GM23338 (cell line): Measurements from ENCODE around the gene SOX13. TPM values are rescaled to one million over a fixed set of nuclear protein-coding genes. Genes with fewer than 3 reads are reported as not detected.

ENCODE experiments used
- ATAC-seq: fragments of 200-7000 bp; cut with Tn5 transposase; 3 replicates; pipeline ENCODE4 v1.9.1; 2020
- DNase-seq: peaks from one replicate; pipeline ENCODE4 v3.0.0-alpha.2; 2015; ENCODE audit warnings: low spot score
- H2AFZ ChIP-seq: fragments of 200-600 bp; sonication (generic); 2 replicates; pipeline ENCODE4 v1.8.0; 2016; ENCODE audit warnings: antibody characterized with exemption, mild to moderate bottlenecking, moderate library complexity
- H3F3A ChIP-seq: fragments of 200-600 bp; sonication (generic); replicated peaks from 2 replicates; pipeline ENCODE4 v1.8.0; 2017; ENCODE audit warnings: antibody characterized with exemption, mixed run types, low read depth
- H3K27ac ChIP-seq: fragments of 200-600 bp; sonication (generic); 2 replicates; pipeline ENCODE4 v1.6.1; 2016; ENCODE audit warnings: low read depth
- H3K27me3 ChIP-seq: fragments of 200-600 bp; sonication (generic); 2 replicates; pipeline ENCODE4 v1.8.0; 2016; ENCODE audit warnings: mild to moderate bottlenecking, mixed run types, moderate library complexity; ENCODE audit not compliant: insufficient read depth
- H3K36me3 ChIP-seq: fragments of 200-600 bp; sonication (generic); 2 replicates; pipeline ENCODE4 v1.8.0; 2016; ENCODE audit warnings: mild to moderate bottlenecking; ENCODE audit not compliant: insufficient read depth
- H3K4me1 ChIP-seq: fragments of 200-600 bp; sonication (generic); 2 replicates; pipeline ENCODE4 v1.8.0; 2016; ENCODE audit warnings: mild to moderate bottlenecking, moderate library complexity; ENCODE audit not compliant: insufficient read depth
- H3K4me2 ChIP-seq: fragments of 200-600 bp; sonication (generic); 2 replicates; pipeline ENCODE4 v1.7.1; 2017; ENCODE audit warnings: mixed run types
- H3K4me3 ChIP-seq: fragments of 200-600 bp; sonication (generic); 2 replicates; pipeline ENCODE4 v1.6.1; 2016; ENCODE audit warnings: mixed run types
- H3K79me2 ChIP-seq: fragments of 200-600 bp; sonication (generic); replicated peaks from 2 replicates; pipeline ENCODE4 v1.8.0; 2017; ENCODE audit warnings: mild to moderate bottlenecking; ENCODE audit not compliant: insufficient read depth
- H3K9me2 ChIP-seq: fragments of 200-600 bp; sonication (generic); 2 replicates; pipeline ENCODE4 v1.8.0; 2017; ENCODE audit not compliant: insufficient read depth
- H4K20me1 ChIP-seq: fragments of 200-600 bp; sonication (generic); replicated peaks from 2 replicates; pipeline ENCODE4 v1.8.0; 2017; ENCODE audit warnings: mild to moderate bottlenecking; ENCODE audit not compliant: insufficient read depth
- H3K27ac Mint-ChIP-seq: 2 replicates; pipeline ENCODE4 v1.8.0; 2020; ENCODE audit warnings: inconsistent platforms, mild to moderate bottlenecking, moderate library complexity, mixed read lengths
- H3K27me3 Mint-ChIP-seq: 3 replicates; pipeline ENCODE4 v1.8.0; 2022; ENCODE audit warnings: low read depth, mild to moderate bottlenecking, moderate library complexity, mixed read lengths, inconsistent platforms; ENCODE audit not compliant: insufficient read depth, poor library complexity
- H3K36me3 Mint-ChIP-seq: 3 replicates; pipeline ENCODE4 v1.8.0; 2021; ENCODE audit warnings: low read depth, mild to moderate bottlenecking, inconsistent platforms, moderate library complexity, mixed read lengths
- H3K4me1 Mint-ChIP-seq: 3 replicates; pipeline ENCODE4 v1.8.0; 2020; ENCODE audit warnings: mild to moderate bottlenecking, inconsistent platforms, mixed read lengths
- H3K4me3 Mint-ChIP-seq: 3 replicates; pipeline ENCODE4 v1.8.0; 2021; ENCODE audit warnings: moderate library complexity, mild to moderate bottlenecking, inconsistent platforms, mixed read lengths
- H3K9me3 Mint-ChIP-seq: 3 replicates; pipeline ENCODE4 v1.8.0; 2020; ENCODE audit warnings: moderate library complexity, mild to moderate bottlenecking, inconsistent platforms, mixed read lengths
- EZH2 ChIP-seq: fragments of 200-600 bp; sonication (generic); IDR thresholded peaks from one replicate; pipeline ENCODE4 v1.8.0; 2017; ENCODE audit warnings: antibody characterized with exemption, mild to moderate bottlenecking, low read depth; ENCODE audit not compliant: unreplicated experiment
- EZH2phosphoT487 ChIP-seq: fragments of 200-600 bp; sonication (generic); IDR thresholded peaks from one replicate; pipeline ENCODE4 v1.8.1; 2018; ENCODE audit warnings: antibody characterized with exemption; ENCODE audit not compliant: unreplicated experiment
- JUNB ChIP-seq: IDR thresholded peaks from one replicate; pipeline ENCODE4 v1.6.1; 2016; ENCODE audit warnings: antibody characterized with exemption; ENCODE audit not compliant: unreplicated experiment
- polyA plus RNA-seq: library from polyadenylated mRNA; unstranded; fragments of >200 nt; fragmentation: Nextera tagmentation; extraction: Ambion mirVana; gene quantifications from 2 replicates; pipeline ENCODE4 v1.2.1, GENCODE V29; 2016
- total RNA-seq: library from RNA; depleted of rRNA; stranded (reverse); fragments of >200 nt; shearing (Covaris generic); gene quantifications from 2 replicates; pipeline ENCODE4 v1.2.3, GENCODE V29; 2014
- TF ChIP-seq, protein P1 (sequence below): IDR thresholded peaks from one replicate; pipeline ENCODE4 v1.6.1; 2018; ENCODE audit warnings: antibody characterized with exemption; ENCODE audit not compliant: unreplicated experiment
- TF ChIP-seq, protein P2 (sequence below), 2 experiments: fragments of 200-600 bp in 1 of 2; sonication (generic) in 1 of 2; conservative IDR thresholded peaks; 2 replicates each; pipeline versions ENCODE4 v1.5.1 to v1.6.1; 2016 to 2017; ENCODE audit warnings: antibody characterized with exemption in 2 of 2, low read depth in 2 of 2, mild to moderate bottlenecking in 2 of 2, moderate library complexity in 1 of 2
- TF ChIP-seq, protein P3 (sequence below): IDR thresholded peaks from 2 replicates; pipeline ENCODE4 v1.6.1; 2016; ENCODE audit warnings: antibody characterized with exemption

Gene SOX13
- total and polyA plus RNA-seq, 2 experiments from 2014 or later = 28.6 to 123 TPM

DNA sequence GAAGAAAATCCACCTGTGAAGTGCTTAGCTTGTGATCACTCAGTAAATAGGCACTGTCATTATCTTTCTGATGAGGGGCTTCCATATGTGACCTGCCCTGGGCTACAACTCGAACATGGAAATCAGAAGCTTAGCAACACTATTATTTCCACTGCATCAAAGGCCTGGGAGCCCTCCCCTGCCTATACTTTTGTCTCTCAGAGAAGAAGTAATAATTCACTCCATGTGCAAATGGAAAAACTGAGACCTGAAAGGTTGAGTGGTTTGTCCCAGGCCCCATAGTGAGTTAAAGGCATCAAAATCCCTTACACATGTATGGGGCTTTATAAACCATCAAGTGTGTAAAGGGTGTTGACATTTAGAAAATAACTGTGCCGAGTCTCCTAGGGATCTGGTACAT, 20.9 kb downstream of the SOX13 start:
- H3K9me3 Mint-ChIP-seq = no peaks in the 10 kb centered on the region
- H4K20me1 ChIP-seq = peaks cover 92% of the 10 kb centered on the region

DNA sequence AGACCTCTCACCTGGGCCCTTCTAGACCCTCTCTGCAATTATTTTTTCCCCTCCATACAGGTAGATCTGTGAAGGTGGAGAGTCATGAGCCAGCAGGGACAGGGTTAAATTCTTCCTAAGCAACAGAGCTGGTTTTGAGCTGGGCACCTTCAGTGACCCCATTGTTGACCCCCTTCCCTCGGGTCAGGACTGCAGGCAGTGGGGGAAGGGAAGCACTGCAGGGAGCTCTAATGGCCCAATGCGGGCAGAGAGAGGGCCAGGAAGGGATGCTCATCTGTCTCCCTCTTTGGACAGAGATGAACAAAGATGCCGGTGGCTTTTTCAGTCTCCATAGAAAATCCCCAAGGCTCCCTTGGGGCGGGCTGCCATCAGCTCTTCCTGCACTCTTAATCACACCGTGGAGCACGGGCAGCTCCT, 21.4 kb downstream of the SOX13 start:
- no peaks in the 10 kb centered on the region for H3K9me2 ChIP-seq
- H3K4me1 Mint-ChIP-seq = peaks cover 77% of the 10 kb centered on the region
- DNase-seq = peak; percentile 74
- H3K4me3 Mint-ChIP-seq = peak overlapping the region; percentile 56
- peak; percentile 81 for ATAC-seq
- H3K4me2 ChIP-seq = peak overlapping the region; percentile 74
- peaks cover 34% of the 10 kb centered on the region for H3F3A ChIP-seq
- H3K79me2 ChIP-seq = peaks cover 100% of the 10 kb centered on the region
- no peaks in the 10 kb centered on the region for H3K9me3 Mint-ChIP-seq
- peak overlapping the region; percentile 75 for H3K27ac ChIP-seq
- peak overlapping the region; percentile 15; the same call in 1 of the 2 replicates for H3K27ac Mint-ChIP-seq
- H3K36me3 ChIP-seq = no peaks in the 10 kb centered on the region; the same call in 1 of the 2 replicates
- H2AFZ ChIP-seq = no peak overlapping the region
- H3K4me1 ChIP-seq = peaks cover 76% of the 10 kb centered on the region
- peaks cover 92% of the 10 kb centered on the region for H4K20me1 ChIP-seq
- peaks cover 9% of the 10 kb centered on the region for H3K27me3 Mint-ChIP-seq
- peak overlapping the region; percentile 26 for H3K4me3 ChIP-seq
- H3K36me3 Mint-ChIP-seq = peaks cover 10% of the 10 kb centered on the region; the same call in 2 of the 3 replicates
- H3K27me3 ChIP-seq = no peaks in the 10 kb centered on the region
- TF ChIP-seq EZH2 (no peak), JUNB (no peak), EZH2phosphoT487 (no peak)

More for the DNA sequence above, 20.9 kb downstream of the SOX13 start:
- no peak for DNase-seq
- peaks cover 81% of the 10 kb centered on the region for H3K4me1 Mint-ChIP-seq
- Histone ChIP-seq H3K4me1 (peaks cover 81% of the 10 kb centered on the region), H2AFZ (no peak overlapping the region), H3K4me2 (peak overlapping the region; percentile 74), H3K27ac (peak overlapping the region; percentile 75; the same call in 1 of the 2 replicates), H3F3A (peaks cover 34% of the 10 kb centered on the region), H3K79me2 (peaks cover 100% of the 10 kb centered on the region), H3K9me2 (no peaks in the 10 kb centered on the region), H3K36me3 (no peaks in the 10 kb centered on the region; the same call in 1 of the 2 replicates), H3K4me3 (peak overlapping the region; percentile 26), H3K27me3 (no peaks in the 10 kb centered on the region)
- TF ChIP-seq, protein P1, sequence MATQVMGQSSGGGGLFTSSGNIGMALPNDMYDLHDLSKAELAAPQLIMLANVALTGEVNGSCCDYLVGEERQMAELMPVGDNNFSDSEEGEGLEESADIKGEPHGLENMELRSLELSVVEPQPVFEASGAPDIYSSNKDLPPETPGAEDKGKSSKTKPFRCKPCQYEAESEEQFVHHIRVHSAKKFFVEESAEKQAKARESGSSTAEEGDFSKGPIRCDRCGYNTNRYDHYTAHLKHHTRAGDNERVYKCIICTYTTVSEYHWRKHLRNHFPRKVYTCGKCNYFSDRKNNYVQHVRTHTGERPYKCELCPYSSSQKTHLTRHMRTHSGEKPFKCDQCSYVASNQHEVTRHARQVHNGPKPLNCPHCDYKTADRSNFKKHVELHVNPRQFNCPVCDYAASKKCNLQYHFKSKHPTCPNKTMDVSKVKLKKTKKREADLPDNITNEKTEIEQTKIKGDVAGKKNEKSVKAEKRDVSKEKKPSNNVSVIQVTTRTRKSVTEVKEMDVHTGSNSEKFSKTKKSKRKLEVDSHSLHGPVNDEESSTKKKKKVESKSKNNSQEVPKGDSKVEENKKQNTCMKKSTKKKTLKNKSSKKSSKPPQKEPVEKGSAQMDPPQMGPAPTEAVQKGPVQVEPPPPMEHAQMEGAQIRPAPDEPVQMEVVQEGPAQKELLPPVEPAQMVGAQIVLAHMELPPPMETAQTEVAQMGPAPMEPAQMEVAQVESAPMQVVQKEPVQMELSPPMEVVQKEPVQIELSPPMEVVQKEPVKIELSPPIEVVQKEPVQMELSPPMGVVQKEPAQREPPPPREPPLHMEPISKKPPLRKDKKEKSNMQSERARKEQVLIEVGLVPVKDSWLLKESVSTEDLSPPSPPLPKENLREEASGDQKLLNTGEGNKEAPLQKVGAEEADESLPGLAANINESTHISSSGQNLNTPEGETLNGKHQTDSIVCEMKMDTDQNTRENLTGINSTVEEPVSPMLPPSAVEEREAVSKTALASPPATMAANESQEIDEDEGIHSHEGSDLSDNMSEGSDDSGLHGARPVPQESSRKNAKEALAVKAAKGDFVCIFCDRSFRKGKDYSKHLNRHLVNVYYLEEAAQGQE = no peak
- TF ChIP-seq, protein P2, sequence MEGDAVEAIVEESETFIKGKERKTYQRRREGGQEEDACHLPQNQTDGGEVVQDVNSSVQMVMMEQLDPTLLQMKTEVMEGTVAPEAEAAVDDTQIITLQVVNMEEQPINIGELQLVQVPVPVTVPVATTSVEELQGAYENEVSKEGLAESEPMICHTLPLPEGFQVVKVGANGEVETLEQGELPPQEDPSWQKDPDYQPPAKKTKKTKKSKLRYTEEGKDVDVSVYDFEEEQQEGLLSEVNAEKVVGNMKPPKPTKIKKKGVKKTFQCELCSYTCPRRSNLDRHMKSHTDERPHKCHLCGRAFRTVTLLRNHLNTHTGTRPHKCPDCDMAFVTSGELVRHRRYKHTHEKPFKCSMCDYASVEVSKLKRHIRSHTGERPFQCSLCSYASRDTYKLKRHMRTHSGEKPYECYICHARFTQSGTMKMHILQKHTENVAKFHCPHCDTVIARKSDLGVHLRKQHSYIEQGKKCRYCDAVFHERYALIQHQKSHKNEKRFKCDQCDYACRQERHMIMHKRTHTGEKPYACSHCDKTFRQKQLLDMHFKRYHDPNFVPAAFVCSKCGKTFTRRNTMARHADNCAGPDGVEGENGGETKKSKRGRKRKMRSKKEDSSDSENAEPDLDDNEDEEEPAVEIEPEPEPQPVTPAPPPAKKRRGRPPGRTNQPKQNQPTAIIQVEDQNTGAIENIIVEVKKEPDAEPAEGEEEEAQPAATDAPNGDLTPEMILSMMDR (conservative IDR thresholded peaks at IDR 0.05; ENCODE audit: low read depth in 2 of 2) = no peak
- TF ChIP-seq, protein P3, sequence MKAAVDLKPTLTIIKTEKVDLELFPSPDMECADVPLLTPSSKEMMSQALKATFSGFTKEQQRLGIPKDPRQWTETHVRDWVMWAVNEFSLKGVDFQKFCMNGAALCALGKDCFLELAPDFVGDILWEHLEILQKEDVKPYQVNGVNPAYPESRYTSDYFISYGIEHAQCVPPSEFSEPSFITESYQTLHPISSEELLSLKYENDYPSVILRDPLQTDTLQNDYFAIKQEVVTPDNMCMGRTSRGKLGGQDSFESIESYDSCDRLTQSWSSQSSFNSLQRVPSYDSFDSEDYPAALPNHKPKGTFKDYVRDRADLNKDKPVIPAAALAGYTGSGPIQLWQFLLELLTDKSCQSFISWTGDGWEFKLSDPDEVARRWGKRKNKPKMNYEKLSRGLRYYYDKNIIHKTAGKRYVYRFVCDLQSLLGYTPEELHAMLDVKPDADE = no peak
- no peak overlapping the region; the same call in 1 of the 2 replicates for H3K27ac Mint-ChIP-seq
- no peak for ATAC-seq
- H3K4me3 Mint-ChIP-seq = peak overlapping the region; percentile 56
- peaks cover 8% of the 10 kb centered on the region for H3K27me3 Mint-ChIP-seq
- peaks cover 10% of the 10 kb centered on the region; the same call in 2 of the 3 replicates for H3K36me3 Mint-ChIP-seq
